HepG2 (cell line): Measurements from ENCODE around the gene PRSS53.

Experiments used
- CHD2 ChIP-seq: IDR thresholded peaks from 2 replicates; pipeline ENCODE4 v1.6.1; 2011; ENCODE audit warnings: low read depth, low read length, improper control_type of control experiment
- HDAC6 ChIP-seq: fragments of 200-600 bp; sonication (generic); IDR thresholded peaks from 2 replicates; pipeline ENCODE4 v1.7.0; 2017; ENCODE audit warnings: mild to moderate bottlenecking, antibody characterized with exemption, low read length, low read depth
- MTA1 ChIP-seq: sonication (generic); formaldehyde crosslinking; IDR thresholded peaks from 2 replicates; pipeline ENCODE4 v1.4.0; 2020; ENCODE audit warnings: missing genetic modification reagents, mild to moderate bottlenecking, borderline replicate concordance
- NFYC ChIP-seq: IDR thresholded peaks from 2 replicates; pipeline ENCODE4 v1.6.1; 2016; ENCODE audit warnings: missing genetic modification reagents, missing compliant biosample characterization
- PAX8 ChIP-seq: sonication (generic); formaldehyde crosslinking; IDR thresholded peaks from 2 replicates; pipeline ENCODE4 v1.8.0; 2022; ENCODE audit warnings: mild to moderate bottlenecking, missing genetic modification reagents, borderline replicate concordance
- POLR2AphosphoS5 ChIP-seq: IDR thresholded peaks from 2 replicates; pipeline ENCODE4 v1.6.1; 2012; ENCODE audit warnings: low read depth, low read length
- RFX1 ChIP-seq: fragments of 450-650 bp; IDR thresholded peaks from 2 replicates; pipeline ENCODE4 v1.6.1; 2017
- SP1 ChIP-seq, 2 experiments: fragments of 450-650 bp in 1 of 2; sonication (generic) in 1 of 2; formaldehyde crosslinking in 1 of 2; IDR thresholded peaks; 2 replicates each; pipeline versions ENCODE4 v1.4.0 to v1.6.1; 2016 to 2020; ENCODE audit warnings: missing genetic modification reagents in 1 of 2
- TBL1XR1 ChIP-seq: fragments of 150-350 bp; IDR thresholded peaks from 2 replicates; pipeline ENCODE4 v1.6.1; 2014; ENCODE audit warnings: borderline replicate concordance, low read length; ENCODE audit not compliant: partially characterized antibody
- ZNF326 ChIP-seq: sonication (generic); formaldehyde crosslinking; IDR thresholded peaks from 2 replicates; pipeline ENCODE4 v1.4.0; 2020; ENCODE audit warnings: missing genetic modification reagents, borderline replicate concordance
- ZNF501 ChIP-seq: sonication (generic); formaldehyde crosslinking; IDR thresholded peaks from 2 replicates; pipeline ENCODE4 v1.5.1; 2020; ENCODE audit warnings: mild to moderate bottlenecking, moderate library complexity, missing genetic modification reagents
- ZNF619 ChIP-seq: sonication (generic); formaldehyde crosslinking; IDR thresholded peaks from 2 replicates; pipeline ENCODE4 v1.4.0; 2020; ENCODE audit warnings: mild to moderate bottlenecking, missing genetic modification reagents
- TF ChIP-seq, protein P1 (sequence below): sonication (generic); formaldehyde crosslinking; IDR thresholded peaks from 2 replicates; pipeline ENCODE4 v1.5.0; 2020; ENCODE audit warnings: mild to moderate bottlenecking, missing genetic modification reagents, moderate library complexity
- TF ChIP-seq, protein P2 (sequence below): IDR thresholded peaks from 2 replicates; pipeline ENCODE4 v1.6.1; 2012; ENCODE audit warnings: inconsistent platforms

DNA sequence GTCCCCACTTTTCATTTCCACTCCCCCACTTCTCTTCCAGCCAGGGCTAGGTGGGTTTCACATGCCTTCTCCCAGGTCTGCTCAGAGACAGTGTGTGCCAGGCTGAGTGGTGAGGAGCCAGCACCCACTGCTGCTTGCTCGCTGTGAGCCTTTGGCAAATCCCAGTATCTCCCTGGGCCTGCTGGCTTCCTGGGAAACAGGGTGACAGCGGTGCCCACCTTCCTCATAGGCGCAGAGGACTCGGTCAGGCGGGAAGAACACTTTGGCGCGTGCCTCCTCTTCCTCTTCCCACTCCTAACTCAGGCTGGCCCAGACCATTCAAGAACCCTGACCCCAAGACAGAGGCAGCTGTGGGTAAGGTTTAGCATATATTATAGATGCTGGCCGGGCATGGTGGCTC lies 456 bp upstream of the PRSS53 start:
- TF ChIP-seq SP1 (IDR thresholded peaks at IDR 0.05) = no peak
- no peak for TF ChIP-seq SP1 (CRISPR knock-in tag; IDR thresholded peaks at IDR 0.05)
- no peak for TF ChIP-seq HDAC6
- no peak for TF ChIP-seq ZNF501 (CRISPR knock-in tag)
- TF ChIP-seq TBL1XR1 = no peak
- TF ChIP-seq RFX1 = no peak
- no peak for TF ChIP-seq NFYC
- TF ChIP-seq ZNF619 = no peak
- TF ChIP-seq POLR2AphosphoS5 = no peak
- TF ChIP-seq ZNF326 = no peak
- no peak for TF ChIP-seq CHD2
- no peak for TF ChIP-seq PAX8 (CRISPR knock-in tag)
- no peak for TF ChIP-seq MTA1 (CRISPR knock-in tag)
- TF ChIP-seq, protein P1, sequence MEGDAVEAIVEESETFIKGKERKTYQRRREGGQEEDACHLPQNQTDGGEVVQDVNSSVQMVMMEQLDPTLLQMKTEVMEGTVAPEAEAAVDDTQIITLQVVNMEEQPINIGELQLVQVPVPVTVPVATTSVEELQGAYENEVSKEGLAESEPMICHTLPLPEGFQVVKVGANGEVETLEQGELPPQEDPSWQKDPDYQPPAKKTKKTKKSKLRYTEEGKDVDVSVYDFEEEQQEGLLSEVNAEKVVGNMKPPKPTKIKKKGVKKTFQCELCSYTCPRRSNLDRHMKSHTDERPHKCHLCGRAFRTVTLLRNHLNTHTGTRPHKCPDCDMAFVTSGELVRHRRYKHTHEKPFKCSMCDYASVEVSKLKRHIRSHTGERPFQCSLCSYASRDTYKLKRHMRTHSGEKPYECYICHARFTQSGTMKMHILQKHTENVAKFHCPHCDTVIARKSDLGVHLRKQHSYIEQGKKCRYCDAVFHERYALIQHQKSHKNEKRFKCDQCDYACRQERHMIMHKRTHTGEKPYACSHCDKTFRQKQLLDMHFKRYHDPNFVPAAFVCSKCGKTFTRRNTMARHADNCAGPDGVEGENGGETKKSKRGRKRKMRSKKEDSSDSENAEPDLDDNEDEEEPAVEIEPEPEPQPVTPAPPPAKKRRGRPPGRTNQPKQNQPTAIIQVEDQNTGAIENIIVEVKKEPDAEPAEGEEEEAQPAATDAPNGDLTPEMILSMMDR (CRISPR knock-in tag) = no peak
- TF ChIP-seq, protein P2, sequence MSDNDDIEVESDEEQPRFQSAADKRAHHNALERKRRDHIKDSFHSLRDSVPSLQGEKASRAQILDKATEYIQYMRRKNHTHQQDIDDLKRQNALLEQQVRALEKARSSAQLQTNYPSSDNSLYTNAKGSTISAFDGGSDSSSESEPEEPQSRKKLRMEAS = no peak
